PC-3 (cell line): ENCODE data around the gene PRTG. TPM values are rescaled to one million over a fixed set of nuclear protein-coding genes. Genes with fewer than 3 reads are reported as not detected.

ENCODE experiments used
- ATAC-seq: fragments of 200-7000 bp; cut with Tn5 transposase; 2 replicates; pipeline ENCODE4 v1.9.1; 2020; ENCODE audit warnings: mild to moderate bottlenecking, moderate library complexity
- BruUV-seq: library from RNA; stranded (reverse); fragments of 400-500 nt; replicated peaks from 2 replicates; lab custom pipeline; 2021; lab: Mats Ljungman, UMichigan
- CTCF ChIA-PET: fragments of 300-600 bp; sonication (Branson Sonifier 250); formaldehyde crosslinking; loops from one replicate; lab custom pipeline; 2022; ENCODE audit warnings: antibody characterized with exemption; lab: Charles Lee
- POLR2A ChIA-PET: fragments of 300-600 bp; sonication (Branson Sonifier 250); formaldehyde crosslinking; loops from one replicate; lab custom pipeline; 2022; ENCODE audit warnings: antibody characterized with exemption; ENCODE audit not compliant: unreplicated experiment; lab: Charles Lee
- DNase-seq: peaks from one replicate; pipeline ENCODE4 v3.0.0-alpha.2; 2015
- H2AFZ ChIP-seq: fragments of 300-600 bp; sonication (generic); 2 replicates; pipeline ENCODE4 v1.6.0; 2016; ENCODE audit warnings: antibody characterized with exemption, low read length
- H3F3A ChIP-seq: fragments of 300-600 bp; sonication (generic); one replicate; pipeline ENCODE4 v1.6.0; 2017; ENCODE audit warnings: antibody characterized with exemption, low read length, control low read depth, mild to moderate bottlenecking; ENCODE audit not compliant: unreplicated experiment
- H3K27ac ChIP-seq: fragments of 300-600 bp; sonication (generic); 2 replicates; pipeline ENCODE4 v1.5.1; 2016; ENCODE audit warnings: mild to moderate bottlenecking, low read length
- H3K27me3 ChIP-seq: fragments of 300-600 bp; sonication (generic); 2 replicates; pipeline ENCODE4 v1.6.1; 2016; ENCODE audit warnings: low read length, mixed read lengths
- H3K36me3 ChIP-seq: fragments of 300-600 bp; sonication (generic); 2 replicates; pipeline ENCODE4 v1.6.1; 2016; ENCODE audit warnings: low read depth, mixed run types, low read length, mixed read lengths
- H3K4me1 ChIP-seq: fragments of 300-600 bp; sonication (generic); 2 replicates; pipeline ENCODE4 v1.5.1; 2016; ENCODE audit warnings: low read length; ENCODE audit not compliant: insufficient read depth
- H3K4me2 ChIP-seq: fragments of 300-600 bp; sonication (generic); 2 replicates; pipeline ENCODE4 v1.6.0; 2016; ENCODE audit warnings: low read length
- H3K4me3 ChIP-seq: fragments of 300-600 bp; sonication (generic); 2 replicates; pipeline ENCODE4 v1.5.1; 2016; ENCODE audit warnings: mild to moderate bottlenecking, low read length, mixed read lengths
- H3K79me2 ChIP-seq: fragments of 300-600 bp; sonication (generic); 2 replicates; pipeline ENCODE4 v1.6.1; 2017; ENCODE audit warnings: low read length, mixed read lengths
- H3K9ac ChIP-seq: fragments of 300-600 bp; sonication (generic); 2 replicates; pipeline ENCODE4 v1.6.0; 2016; ENCODE audit warnings: mild to moderate bottlenecking, low read length
- H3K9me2 ChIP-seq: fragments of 300-600 bp; sonication (generic); replicated peaks from 2 replicates; pipeline ENCODE4 v1.6.1; 2016; ENCODE audit warnings: mixed run types, low read length, mixed read lengths
- H3K9me3 ChIP-seq: fragments of 300-600 bp; sonication (generic); 2 replicates; pipeline ENCODE4 v1.6.1; 2016; ENCODE audit warnings: low read length, mixed read lengths
- H4K20me1 ChIP-seq: fragments of 300-600 bp; sonication (generic); 2 replicates; pipeline ENCODE4 v1.6.1; 2016; ENCODE audit warnings: low read length, mixed read lengths
- EZH2 ChIP-seq: fragments of 300-600 bp; sonication (generic); IDR thresholded peaks from one replicate; pipeline ENCODE4 v1.6.1; 2017; ENCODE audit warnings: antibody characterized with exemption, mild to moderate bottlenecking, low read length; ENCODE audit not compliant: unreplicated experiment
- EZH2phosphoT487 ChIP-seq: fragments of 300-600 bp; sonication (generic); IDR thresholded peaks from 2 replicates; pipeline ENCODE4 v1.6.1; 2018; ENCODE audit warnings: mild to moderate bottlenecking, antibody characterized with exemption, low read length, borderline replicate concordance
- intact Hi-C: fragments of 100-400 bp; cut with micrococcal nuclease; formaldehyde crosslinking; loops from 2 replicates; pipeline ENCODE4 v1.9.0; 2023
- total RNA-seq: library from RNA; depleted of rRNA; stranded (reverse); fragments of >200 nt; gene quantifications from 2 replicates; pipeline ENCODE4 v1.2.3, GENCODE V29; 2014
- TF ChIP-seq, protein P1 (sequence below): fragments of 300-600 bp; sonication (generic); conservative IDR thresholded peaks from 2 replicates; pipeline ENCODE4 v1.5.1; 2017; ENCODE audit warnings: antibody characterized with exemption, low read depth, mild to moderate bottlenecking, low read length

PRTG gene
- total RNA-seq, 1 experiment from 2014 or later: 5.2 TPM

DNA sequence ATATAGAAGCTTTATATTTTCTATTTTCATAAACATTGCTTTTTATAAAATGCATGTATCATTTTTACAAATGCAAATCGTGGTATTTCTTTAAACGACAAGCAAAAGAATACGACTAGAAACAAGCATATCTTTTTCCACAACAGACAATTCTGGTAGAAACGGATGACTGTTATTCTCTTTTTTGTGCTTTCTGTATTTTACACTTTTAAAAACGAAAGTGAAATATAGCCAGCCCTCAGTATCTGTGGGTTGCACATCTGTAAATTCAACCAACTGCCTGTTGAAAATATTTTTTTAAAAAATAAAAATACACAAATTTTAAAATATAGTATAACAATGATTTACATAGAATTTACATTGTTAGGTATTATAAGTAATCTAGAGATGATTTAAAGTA lies 61.3 kb downstream of the PRTG start:
- no peak for ATAC-seq
- no peaks in the 10 kb centered on the region for H3K79me2 ChIP-seq

DNA sequence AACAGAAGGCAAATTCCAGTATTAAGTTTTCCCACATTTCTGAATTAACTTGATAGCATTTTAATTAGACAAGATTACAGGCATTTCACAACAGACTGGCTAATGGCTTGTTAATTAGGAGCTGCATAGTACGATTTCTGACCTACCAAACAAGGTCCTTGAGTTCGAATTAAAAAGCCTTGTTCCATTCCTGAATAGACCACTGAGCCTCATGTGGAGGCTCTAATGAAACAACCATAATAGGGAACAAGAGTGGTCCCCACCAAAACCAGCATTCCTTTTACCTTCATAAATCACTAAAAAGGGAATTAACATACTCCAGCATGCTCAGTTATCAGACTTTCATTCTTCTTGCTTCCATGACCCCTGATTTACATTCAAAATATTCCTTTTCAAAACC lies 66.4 kb downstream of the PRTG start:
- peaks cover 32% of the 10 kb centered on the region; the same call in 1 of the 2 replicates for H3K27me3 ChIP-seq
- H3K9me2 ChIP-seq: no peaks in the 10 kb centered on the region
- ATAC-seq (no peak), DNase-seq (no peak)
- H3K4me1 ChIP-seq: no peaks in the 10 kb centered on the region
- TF ChIP-seq, protein P1, sequence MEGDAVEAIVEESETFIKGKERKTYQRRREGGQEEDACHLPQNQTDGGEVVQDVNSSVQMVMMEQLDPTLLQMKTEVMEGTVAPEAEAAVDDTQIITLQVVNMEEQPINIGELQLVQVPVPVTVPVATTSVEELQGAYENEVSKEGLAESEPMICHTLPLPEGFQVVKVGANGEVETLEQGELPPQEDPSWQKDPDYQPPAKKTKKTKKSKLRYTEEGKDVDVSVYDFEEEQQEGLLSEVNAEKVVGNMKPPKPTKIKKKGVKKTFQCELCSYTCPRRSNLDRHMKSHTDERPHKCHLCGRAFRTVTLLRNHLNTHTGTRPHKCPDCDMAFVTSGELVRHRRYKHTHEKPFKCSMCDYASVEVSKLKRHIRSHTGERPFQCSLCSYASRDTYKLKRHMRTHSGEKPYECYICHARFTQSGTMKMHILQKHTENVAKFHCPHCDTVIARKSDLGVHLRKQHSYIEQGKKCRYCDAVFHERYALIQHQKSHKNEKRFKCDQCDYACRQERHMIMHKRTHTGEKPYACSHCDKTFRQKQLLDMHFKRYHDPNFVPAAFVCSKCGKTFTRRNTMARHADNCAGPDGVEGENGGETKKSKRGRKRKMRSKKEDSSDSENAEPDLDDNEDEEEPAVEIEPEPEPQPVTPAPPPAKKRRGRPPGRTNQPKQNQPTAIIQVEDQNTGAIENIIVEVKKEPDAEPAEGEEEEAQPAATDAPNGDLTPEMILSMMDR: no peak
- TF ChIP-seq EZH2phosphoT487 (no peak), EZH2 (no peak)
- H2AFZ ChIP-seq: no peak overlapping the region
- H3K4me3 ChIP-seq: no peak overlapping the region
- intact Hi-C loops: no loop called here
- no peak overlapping the region for H3K4me2 ChIP-seq
- H3K27ac ChIP-seq: no peak overlapping the region
- no TSS peak for BruUV-seq
- H3K9ac ChIP-seq: no peak overlapping the region
- H3K9me3 ChIP-seq: no peaks in the 10 kb centered on the region
- POLR2A ChIA-PET: no interaction called here
- H3K79me2 ChIP-seq: no peaks in the 10 kb centered on the region
- CTCF ChIA-PET: no interaction called here
- no peaks in the 10 kb centered on the region for H3F3A ChIP-seq
- H4K20me1 ChIP-seq: no peaks in the 10 kb centered on the region
- no peaks in the 10 kb centered on the region for H3K36me3 ChIP-seq

More for the DNA sequence above, 61.3 kb downstream of the PRTG start:
- Histone ChIP-seq H3K4me1 (no peaks in the 10 kb centered on the region), H3K4me2 (no peak overlapping the region), H3K4me3 (no peak overlapping the region), H3F3A (no peaks in the 10 kb centered on the region), H3K36me3 (no peaks in the 10 kb centered on the region), H2AFZ (no peak overlapping the region), H3K9me2 (no peaks in the 10 kb centered on the region), H3K27ac (no peak overlapping the region), H3K27me3 (peaks cover 12% of the 10 kb centered on the region), H3K9ac (no peak overlapping the region), H3K9me3 (no peaks in the 10 kb centered on the region), H4K20me1 (no peaks in the 10 kb centered on the region)
- intact Hi-C loops: no loop called here
- ChIA-PET POLR2A (no interaction called here), CTCF (no interaction called here)
- no peak for TF ChIP-seq EZH2phosphoT487
- TF ChIP-seq, protein P1: no peak
- TF ChIP-seq EZH2: no peak
- no TSS peak for BruUV-seq
- DNase-seq: no peak

DNA sequence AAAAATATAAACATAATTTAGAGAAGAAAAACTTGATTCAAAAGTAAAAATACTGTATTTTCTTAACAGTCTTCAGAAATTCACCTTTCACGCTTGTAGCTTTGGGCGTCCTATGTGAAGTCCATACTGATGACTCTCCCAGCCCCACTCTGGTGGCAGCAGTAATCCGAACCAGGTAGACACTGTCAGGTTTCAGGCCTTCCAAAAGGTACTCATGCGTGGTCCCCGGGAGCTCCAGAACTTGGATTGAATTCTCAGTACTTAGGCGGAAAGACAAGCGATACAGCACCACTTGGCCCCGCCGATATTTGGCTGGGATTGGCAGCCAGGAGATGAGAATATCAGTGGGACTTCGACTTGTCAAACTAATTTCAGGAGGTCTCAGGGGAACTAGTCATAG lies 69.7 kb downstream of the PRTG start:
- no peak overlapping the region for H2AFZ ChIP-seq
- H3K27ac ChIP-seq: no peak overlapping the region
- no peaks in the 10 kb centered on the region for H3K9me3 ChIP-seq
- no peak overlapping the region for H3K9ac ChIP-seq
- DNase-seq: no peak
- intact Hi-C loops: no loop called here
- H3K79me2 ChIP-seq: no peaks in the 10 kb centered on the region
- peaks cover 44% of the 10 kb centered on the region for H3K27me3 ChIP-seq
- ChIA-PET POLR2A (no interaction called here), CTCF (no interaction called here)
- H3F3A ChIP-seq: no peaks in the 10 kb centered on the region
- no peaks in the 10 kb centered on the region for H3K4me1 ChIP-seq
- no peaks in the 10 kb centered on the region for H4K20me1 ChIP-seq
- no peaks in the 10 kb centered on the region for H3K9me2 ChIP-seq
- TF ChIP-seq EZH2phosphoT487 (no peak), EZH2 (no peak)
- TF ChIP-seq, protein P1: no peak
- H3K4me3 ChIP-seq: no peak overlapping the region
- no TSS peak for BruUV-seq
- no peak for ATAC-seq
- no peak overlapping the region for H3K4me2 ChIP-seq
- no peaks in the 10 kb centered on the region for H3K36me3 ChIP-seq
